HUES64 (cell line): ENCODE results near the gene HECTD4.

Experiments used
- H3K27ac ChIP-seq: 2 replicates; pipeline ENCODE4 v1.7.0; 2013; ENCODE audit warnings: low read depth, low read length, inconsistent platforms
- H3K27me3 ChIP-seq: 2 replicates; pipeline ENCODE4 v1.6.1; 2013; ENCODE audit warnings: mild to moderate bottlenecking, low read length; ENCODE audit not compliant: insufficient read depth
- H3K36me3 ChIP-seq: 2 replicates; pipeline ENCODE4 v1.6.1; 2013; ENCODE audit warnings: mild to moderate bottlenecking, low read length; ENCODE audit not compliant: insufficient read depth
- H3K4me1 ChIP-seq: 2 replicates; pipeline ENCODE4 v1.6.1; 2013; ENCODE audit warnings: mild to moderate bottlenecking, low read length, moderate library complexity; ENCODE audit not compliant: insufficient read depth
- H3K4me3 ChIP-seq: 2 replicates; pipeline ENCODE4 v1.5.1; 2013; ENCODE audit warnings: mild to moderate bottlenecking, low read length, moderate library complexity
- H3K9ac ChIP-seq: 2 replicates; pipeline ENCODE4 v1.6.1; 2013; ENCODE audit warnings: mild to moderate bottlenecking, low read depth, low read length
- H3K9me3 ChIP-seq: 2 replicates; pipeline ENCODE4 v1.6.1; 2013; ENCODE audit warnings: low read depth, low read length; ENCODE audit not compliant: insufficient read depth
- WGBS: fragments of 150-250, 120-280 bp; methylation state at CpG from one replicate; pipeline ENCODE4 v1.1.7; 2013; ENCODE audit warnings: missing lambda C conversion rate; 5-methylcytosine and 5-hydroxymethylcytosine counted together

The HECTD4 gene

DNA sequence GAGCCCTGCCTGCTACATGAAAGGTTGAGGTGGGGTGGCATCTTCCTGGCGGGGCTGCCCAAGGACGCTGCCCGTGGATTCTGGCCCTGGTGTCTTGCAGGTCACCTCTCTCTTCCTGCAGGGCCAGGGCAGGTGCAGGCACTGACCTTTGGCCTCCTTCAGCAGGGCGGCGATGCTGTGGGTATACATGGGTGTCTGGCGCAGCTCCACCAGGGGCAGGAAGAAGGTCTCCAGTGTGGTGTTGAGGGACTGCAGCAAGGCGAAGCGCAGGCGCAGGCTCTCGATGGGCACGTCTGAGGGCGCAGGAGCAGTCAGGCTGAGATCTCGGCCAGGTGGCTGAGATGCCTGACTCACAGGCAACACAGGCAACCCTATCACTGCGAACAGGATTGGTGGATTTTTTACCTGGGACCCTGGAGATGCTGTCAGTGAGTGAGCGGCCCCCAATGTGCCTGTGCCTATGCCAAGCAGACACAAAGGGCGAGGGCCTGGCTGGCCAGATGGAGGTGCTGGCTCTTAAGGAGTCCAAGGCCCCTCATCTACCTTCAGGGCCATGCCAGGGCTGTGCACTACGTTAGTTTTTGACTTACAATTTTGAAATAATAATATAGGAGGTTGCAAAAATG is 211.1 kb downstream of the HECTD4 start:
- Histone ChIP-seq H3K9me3 (no peaks in the 10 kb centered on the region), H3K36me3 (peaks cover 14% of the 10 kb centered on the region), H3K27ac (no peak overlapping the region), H3K4me3 (no peak overlapping the region), H3K27me3 (no peaks in the 10 kb centered on the region), H3K9ac (no peak overlapping the region), H3K4me1 (no peaks in the 10 kb centered on the region)
- 97% methylated on average over 16 of the region's 17 CpGs for WGBS

DNA sequence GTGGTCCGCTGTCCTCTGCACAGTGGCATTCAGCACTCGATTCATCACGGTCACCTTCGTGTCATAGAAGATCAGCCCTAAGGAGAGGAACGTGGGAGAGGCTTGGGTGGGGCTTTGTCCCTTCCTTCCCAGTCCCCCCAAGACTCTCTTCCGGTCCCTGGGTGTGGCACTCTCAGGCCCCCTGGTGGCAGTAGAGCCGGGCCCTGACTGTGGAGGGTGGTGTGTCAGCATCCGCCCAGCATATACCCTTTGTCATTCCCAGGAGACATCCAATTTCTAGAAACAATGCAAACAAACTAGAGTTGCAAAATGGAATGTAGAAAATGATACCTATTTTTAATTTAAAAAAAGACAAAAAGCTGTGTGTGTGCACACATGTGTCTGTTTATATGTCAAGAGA is 211.9 kb downstream of the HECTD4 start:
- H3K9me3 ChIP-seq, result no peaks in the 10 kb centered on the region
- no peaks in the 10 kb centered on the region for H3K4me1 ChIP-seq
- WGBS, result 82% methylated on average over 7 of the region's 8 CpGs
- H3K27me3 ChIP-seq, result no peaks in the 10 kb centered on the region
- no peak overlapping the region for H3K9ac ChIP-seq
- H3K4me3 ChIP-seq, result no peak overlapping the region
- peaks cover 12% of the 10 kb centered on the region for H3K36me3 ChIP-seq
- no peak overlapping the region for H3K27ac ChIP-seq

DNA sequence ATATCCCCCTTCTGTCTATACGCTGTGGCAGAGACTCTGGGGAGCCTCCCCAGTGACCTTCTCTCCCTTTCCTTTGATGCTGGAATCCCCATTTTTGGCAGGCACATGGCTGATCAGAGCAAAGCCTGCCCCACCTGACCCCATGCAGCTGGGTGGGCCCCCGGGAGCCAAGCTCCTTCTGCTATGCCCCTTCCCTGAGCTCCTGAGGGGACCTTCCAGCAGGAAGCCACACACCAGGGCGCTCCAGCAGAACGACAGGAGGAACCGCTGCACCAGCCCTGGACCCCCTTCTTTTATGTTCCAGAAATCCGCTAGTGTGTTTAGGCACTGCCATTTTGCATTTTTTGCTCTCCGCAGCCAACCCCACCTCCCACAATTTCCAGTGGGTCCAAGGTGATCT is 212.3 kb downstream of the HECTD4 start:
- no peak overlapping the region for H3K27ac ChIP-seq

DNA sequence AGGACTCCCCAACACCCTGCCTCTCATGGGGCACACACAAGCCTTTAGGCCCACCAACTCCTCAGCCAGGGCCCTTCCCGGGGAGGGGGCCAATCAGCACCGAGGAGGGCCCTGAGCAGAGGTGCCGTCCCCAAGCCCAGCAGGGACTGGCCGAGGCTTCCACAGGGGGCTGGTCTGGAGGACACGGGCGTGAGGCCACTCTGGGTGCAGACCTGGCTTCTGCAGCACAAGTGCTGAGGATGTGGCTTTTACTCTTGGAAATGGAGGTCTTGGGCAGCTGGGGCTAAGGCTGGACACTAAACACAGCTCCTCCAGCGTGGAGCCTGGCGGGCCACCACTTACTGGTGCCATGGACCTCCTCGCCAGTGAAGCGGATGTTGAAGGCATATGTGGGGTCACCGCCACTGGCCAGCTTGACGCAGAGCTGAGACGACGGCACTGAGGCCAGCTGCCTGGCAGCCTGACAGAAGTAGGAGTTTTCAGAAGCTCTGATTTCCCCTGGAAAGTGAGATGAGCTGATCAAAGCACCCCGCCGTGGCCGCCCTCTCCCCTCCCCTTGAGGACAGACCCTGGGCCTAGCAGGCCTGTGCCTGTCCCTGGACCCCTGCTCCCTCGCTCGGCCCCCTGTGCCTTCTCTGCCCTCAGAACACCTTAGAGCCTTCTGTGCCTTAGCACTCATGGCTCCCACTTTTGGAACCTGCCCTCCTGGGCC is 212.9 kb downstream of the HECTD4 start:
- 94% methylated on average over 19 of the region's 19 CpGs for WGBS
- no peak overlapping the region for H3K4me3 ChIP-seq
- H3K27ac ChIP-seq, result no peak overlapping the region

More for the DNA sequence above, 212.3 kb downstream of the HECTD4 start:
- Histone ChIP-seq H3K4me1 (no peaks in the 10 kb centered on the region), H3K9ac (no peak overlapping the region), H3K4me3 (no peak overlapping the region), H3K9me3 (no peaks in the 10 kb centered on the region), H3K27me3 (no peaks in the 10 kb centered on the region), H3K36me3 (peaks cover 7% of the 10 kb centered on the region)
- WGBS, result 94% methylated on average over 7 of the region's 7 CpGs

DNA sequence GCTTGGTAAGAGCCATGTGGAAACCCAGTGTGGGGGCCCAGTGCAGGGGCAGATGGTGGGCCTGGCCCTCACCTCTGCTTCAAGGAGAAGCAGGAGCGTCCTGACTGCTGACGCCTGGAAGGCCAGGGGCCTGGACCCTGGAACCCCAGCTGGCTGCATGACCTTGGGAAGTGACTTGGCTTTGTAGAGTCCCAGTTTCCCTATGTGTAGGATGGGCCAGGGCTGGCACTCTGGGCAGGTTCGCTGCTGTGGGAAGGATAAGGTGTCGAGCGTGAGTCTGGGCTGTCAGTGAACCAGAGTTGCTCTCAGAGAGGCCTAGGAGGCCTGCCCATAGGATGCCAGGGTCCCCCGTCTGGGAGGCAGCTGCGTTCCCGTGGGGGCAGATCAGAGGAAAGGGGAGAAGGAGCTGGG is 213.7 kb downstream of the HECTD4 start:
- Histone ChIP-seq H3K4me3 (no peak overlapping the region), H3K4me1 (no peaks in the 10 kb centered on the region), H3K27me3 (no peaks in the 10 kb centered on the region), H3K9me3 (no peaks in the 10 kb centered on the region), H3K27ac (no peak overlapping the region), H3K36me3 (peaks cover 7% of the 10 kb centered on the region; the same call in 1 of the 2 replicates), H3K9ac (no peak overlapping the region)
- 93% methylated on average over 8 of the region's 8 CpGs for WGBS

More for the DNA sequence above, 212.9 kb downstream of the HECTD4 start:
- no peaks in the 10 kb centered on the region for H3K9me3 ChIP-seq
- no peak overlapping the region for H3K9ac ChIP-seq
- no peaks in the 10 kb centered on the region for H3K27me3 ChIP-seq
- no peaks in the 10 kb centered on the region for H3K4me1 ChIP-seq
- peaks cover 4% of the 10 kb centered on the region; the same call in 1 of the 2 replicates for H3K36me3 ChIP-seq

DNA sequence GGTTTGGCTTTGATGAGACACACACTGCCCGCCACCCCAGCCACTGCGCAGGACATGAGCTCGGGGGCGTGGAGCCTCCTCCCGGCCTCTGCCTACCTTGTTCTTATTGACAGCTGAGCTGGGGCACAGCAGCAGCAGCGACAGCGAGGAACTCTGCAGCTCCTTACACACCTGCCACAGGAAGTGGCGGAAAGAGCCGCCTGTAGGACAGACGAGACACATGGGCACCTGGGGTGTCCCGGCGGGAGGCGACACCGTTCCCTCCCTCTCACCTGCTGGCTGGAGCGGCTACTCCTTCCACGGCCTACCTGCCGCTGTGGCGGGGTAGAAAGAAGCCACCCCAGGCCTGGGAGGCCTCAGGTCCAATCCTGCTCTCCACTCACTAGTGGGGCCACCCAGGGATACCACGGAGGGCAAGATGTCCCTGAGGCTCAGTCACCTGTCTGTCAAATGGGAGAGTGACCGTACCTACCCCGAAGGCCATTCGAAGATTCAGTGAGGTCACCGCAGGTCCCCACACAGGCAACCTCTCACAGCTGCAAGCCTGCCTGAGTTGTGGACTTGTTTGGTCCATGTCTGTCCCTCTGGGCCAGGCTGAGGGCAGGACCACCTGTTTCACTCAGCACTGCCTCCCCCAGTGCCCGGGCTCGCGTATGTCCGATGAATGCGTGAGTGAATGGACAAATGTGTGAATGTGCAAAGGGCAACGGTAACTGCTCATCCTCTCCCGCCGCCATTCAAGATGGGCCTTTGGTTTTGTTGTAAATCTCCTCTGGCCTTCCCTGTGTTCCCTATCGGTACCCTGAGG is 214.3 kb downstream of the HECTD4 start:
- Histone ChIP-seq H3K27me3 (no peaks in the 10 kb centered on the region), H3K27ac (no peak overlapping the region), H3K9ac (no peak overlapping the region), H3K4me1 (no peaks in the 10 kb centered on the region), H3K36me3 (peaks cover 10% of the 10 kb centered on the region; the same call in 1 of the 2 replicates), H3K9me3 (no peaks in the 10 kb centered on the region), H3K4me3 (no peak overlapping the region)
- 95% methylated on average over 32 of the region's 32 CpGs for WGBS

DNA sequence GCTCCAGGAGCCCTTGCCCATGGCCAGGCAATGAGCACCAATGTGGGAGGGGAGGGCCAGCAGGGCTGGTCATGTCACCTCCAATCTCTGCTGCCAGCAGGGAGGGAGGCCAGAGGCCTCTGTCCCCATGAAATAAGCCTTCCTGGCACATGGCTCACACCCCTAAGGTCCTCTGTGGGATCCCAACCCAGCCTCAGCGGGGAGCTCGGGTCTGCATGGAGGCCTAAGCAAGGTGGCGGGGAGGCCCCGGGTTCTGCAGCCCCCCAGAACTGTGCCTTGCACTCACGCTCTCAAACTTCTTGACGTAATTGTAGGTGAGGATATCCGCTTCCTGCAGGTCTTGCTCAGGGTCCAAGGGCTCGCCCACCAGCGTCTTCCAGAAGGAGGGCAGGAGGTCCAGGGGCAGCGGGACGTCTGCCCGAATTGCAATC is 215.2 kb downstream of the HECTD4 start:
- no peaks in the 10 kb centered on the region for H3K4me1 ChIP-seq
- H3K4me3 ChIP-seq, result no peak overlapping the region
- H3K27me3 ChIP-seq, result no peaks in the 10 kb centered on the region
- WGBS, result 98% methylated on average over 12 of the region's 12 CpGs
- H3K9me3 ChIP-seq, result no peaks in the 10 kb centered on the region
- no peak overlapping the region for H3K9ac ChIP-seq
- no peak overlapping the region for H3K27ac ChIP-seq
- H3K36me3 ChIP-seq, result peaks cover 12% of the 10 kb centered on the region; the same call in 1 of the 2 replicates

DNA sequence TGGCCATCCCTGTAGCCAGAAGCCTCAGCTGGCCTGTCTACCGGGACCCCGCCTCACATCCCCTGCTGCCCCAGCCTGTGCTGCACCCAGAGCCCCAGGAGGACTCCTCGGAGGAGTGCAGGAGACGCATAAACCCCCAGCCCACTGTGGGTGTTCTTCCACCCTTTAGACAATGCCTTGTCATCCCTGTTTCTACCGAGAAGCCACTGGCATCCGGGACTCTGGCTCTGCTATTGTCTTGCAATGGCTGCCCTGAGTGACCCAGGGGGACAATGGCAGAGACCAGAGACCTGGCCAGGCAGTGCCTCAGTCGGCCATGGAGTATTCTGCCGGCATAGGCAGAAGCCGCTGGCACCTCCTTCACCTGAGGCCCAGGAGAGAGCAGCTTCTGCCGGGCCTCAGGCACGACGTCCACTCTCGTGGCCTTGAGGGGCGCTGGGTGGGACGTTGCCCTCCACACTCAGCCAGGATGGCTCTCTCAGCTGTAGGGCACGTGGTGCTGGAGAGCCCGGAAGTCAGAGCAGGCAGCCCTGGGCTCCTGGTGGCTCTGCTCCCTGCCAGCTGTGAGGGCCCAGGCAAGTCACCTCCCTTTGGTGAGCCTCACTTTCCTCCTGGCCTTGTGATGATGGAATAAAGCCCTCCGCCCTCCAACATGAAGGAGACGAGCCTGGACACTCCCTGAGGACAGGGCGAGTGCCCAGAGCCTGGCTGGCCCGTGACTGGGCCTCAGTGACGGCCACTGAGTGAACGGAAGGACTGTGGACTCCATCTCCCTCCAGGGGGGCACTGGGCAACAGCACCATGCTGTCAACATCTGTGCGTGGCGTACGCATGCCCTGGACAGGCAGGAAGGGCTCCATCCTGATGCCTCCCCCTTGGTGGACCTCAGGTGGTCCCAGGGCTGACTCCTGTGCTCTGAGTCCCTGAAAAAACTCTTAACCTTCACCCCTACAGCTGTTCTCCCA is 215.9 kb downstream of the HECTD4 start:
- WGBS, result 95% methylated on average over 26 of the region's 26 CpGs
- Histone ChIP-seq H3K4me1 (no peaks in the 10 kb centered on the region), H3K4me3 (no peak overlapping the region), H3K9ac (no peak overlapping the region), H3K27me3 (no peaks in the 10 kb centered on the region), H3K27ac (no peak overlapping the region), H3K9me3 (no peaks in the 10 kb centered on the region), H3K36me3 (peaks cover 14% of the 10 kb centered on the region; the same call in 1 of the 2 replicates)

DNA sequence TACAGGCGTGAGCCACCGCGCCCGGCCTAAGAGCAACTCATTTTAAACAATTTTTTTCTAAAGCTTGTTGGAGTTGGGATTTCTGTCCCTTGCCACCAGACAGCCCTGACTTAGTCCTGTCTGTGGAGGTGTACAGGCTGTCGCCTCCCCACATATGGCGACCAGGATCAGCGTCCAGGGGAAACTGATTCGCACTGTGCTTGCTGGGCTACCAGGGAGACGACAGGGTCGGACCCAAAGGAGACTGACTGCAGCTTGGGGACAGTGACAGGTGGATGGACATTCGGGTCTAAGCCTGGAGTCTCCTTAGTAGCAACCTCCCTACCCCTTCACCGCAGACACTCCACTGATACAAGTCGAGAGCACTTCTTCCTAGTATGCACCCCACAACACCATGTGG is 216.6 kb downstream of the HECTD4 start:
- Histone ChIP-seq H3K9ac (no peak overlapping the region), H3K36me3 (peaks cover 18% of the 10 kb centered on the region; the same call in 1 of the 2 replicates)
- WGBS, result 97% methylated on average over 13 of the region's 13 CpGs

DNA sequence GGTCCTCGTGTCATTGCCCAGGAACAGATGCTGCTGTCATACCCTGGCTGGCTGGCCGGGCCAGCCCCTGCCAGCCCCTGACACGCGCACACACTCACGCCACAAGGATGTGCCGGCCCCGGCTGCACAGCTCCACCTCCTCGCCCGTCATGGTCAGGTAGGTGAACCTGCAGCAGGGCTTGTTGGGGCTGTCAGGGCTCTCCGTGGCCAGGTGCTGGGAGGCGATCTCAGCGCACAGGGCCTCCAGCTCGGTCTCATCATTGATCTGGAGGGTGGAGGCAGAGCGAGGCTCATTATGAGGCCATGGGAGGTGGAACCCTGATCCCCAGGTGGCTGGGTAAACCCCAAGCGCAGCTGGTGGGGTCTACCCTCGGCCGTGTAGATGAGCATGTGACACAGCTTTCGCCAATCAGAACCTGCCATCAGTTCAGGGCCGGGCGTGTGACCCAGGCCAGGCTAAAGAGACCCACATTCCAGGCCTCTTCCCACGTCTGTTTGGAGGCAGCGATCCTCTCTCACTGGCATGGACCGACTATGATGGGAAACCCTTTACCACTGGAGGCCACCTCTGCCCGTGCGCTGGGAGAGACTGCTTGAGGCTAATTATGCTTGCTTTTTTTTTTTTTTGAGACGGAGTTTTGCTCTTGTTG is 218.1 kb downstream of the HECTD4 start:
- Histone ChIP-seq H3K4me3 (no peak overlapping the region), H3K9ac (no peak overlapping the region), H3K9me3 (0 out of 2 replicates have a peak, but pooled peaks cover 5% of the 10 kb centered on the region), H3K27me3 (no peaks in the 10 kb centered on the region), H3K4me1 (no peaks in the 10 kb centered on the region), H3K36me3 (peaks cover 31% of the 10 kb centered on the region), H3K27ac (no peak overlapping the region)
- 95% methylated on average over 26 of the region's 26 CpGs for WGBS

More for the DNA sequence above, 216.6 kb downstream of the HECTD4 start:
- H3K9me3 ChIP-seq, result no peaks in the 10 kb centered on the region
- no peak overlapping the region for H3K4me3 ChIP-seq
- no peaks in the 10 kb centered on the region for H3K27me3 ChIP-seq
- no peak overlapping the region for H3K27ac ChIP-seq
- no peaks in the 10 kb centered on the region for H3K4me1 ChIP-seq
